Endothelial cell of umbilical vein (primary cell): Measurements from ENCODE around the gene PDE1A. TPM values are rescaled to one million over a fixed set of nuclear protein-coding genes. Genes with fewer than 3 reads are reported as not detected.
A peak's percentile ranks its signal among the peaks of the same experiment; 100 is the strongest.

Source experiments
- BruUV-seq: library from RNA; stranded (reverse); fragments of 400-500 nt; replicated peaks from 2 replicates; lab custom pipeline; 2021; lab: Mats Ljungman, UMichigan
- CTCF ChIA-PET: fragments of 300-600, 350-600 bp; sonication (Branson Sonifier 250); formaldehyde crosslinking; loops from one replicate; lab custom pipeline; 2021; ENCODE audit warnings: antibody characterized with exemption, inconsistent platforms; lab: Charles Lee
- POLR2A ChIA-PET: fragments of 300-600, 350-600 bp; sonication (Branson Sonifier 250); formaldehyde crosslinking; loops from one replicate; lab custom pipeline; 2021; ENCODE audit warnings: antibody characterized with exemption, inconsistent platforms; lab: Charles Lee
- DNase-seq: peaks from one replicate; pipeline ENCODE4 v3.0.0-alpha.2; 2011; ENCODE audit warnings: low read depth, low spot score
- FAIRE-seq: peaks from 2 replicates; lab custom pipeline; 2011; peaks lifted over from hg19 to GRCh38; lab: Jason Lieb, UNC
- H2AFZ ChIP-seq: 2 replicates; pipeline ENCODE4 v1.6.0; 2012; ENCODE audit warnings: low read depth, low read length, control low read depth, inconsistent platforms
- H3K27ac ChIP-seq: 2 replicates; pipeline ENCODE4 v1.5.1; 2011; ENCODE audit warnings: low read depth, mild to moderate bottlenecking, control low read depth, low read length, moderate library complexity; ENCODE audit not compliant: insufficient read depth
- H3K27me3 ChIP-seq, 2 experiments: 2 replicates each; pipeline versions ENCODE4 v1.6.0 to v1.6.1; 2011; ENCODE audit warnings: low read length in 2 of 2, mixed read lengths in 1 of 2; ENCODE audit not compliant: control insufficient read depth in 2 of 2, insufficient read depth in 2 of 2
- H3K36me3 ChIP-seq, 2 experiments: 2 replicates in 1 of 2; 3 replicates in 1 of 2; pipeline ENCODE4 v1.5.1; 2011; ENCODE audit warnings: low read length in 2 of 2, mild to moderate bottlenecking in 1 of 2, moderate library complexity in 1 of 2; ENCODE audit not compliant: control insufficient read depth in 2 of 2, insufficient read depth in 2 of 2; ENCODE audit errors: extremely low read depth in 1 of 2
- H3K4me1 ChIP-seq: 3 replicates; pipeline ENCODE4 v1.5.1; 2011; ENCODE audit warnings: mild to moderate bottlenecking, low read length; ENCODE audit not compliant: control insufficient read depth, insufficient read depth; ENCODE audit errors: extremely low read depth
- H3K4me2 ChIP-seq: 2 replicates; pipeline ENCODE4 v1.6.1; 2011; ENCODE audit warnings: low read length, control low read depth, mixed read lengths; ENCODE audit not compliant: insufficient read depth
- H3K4me3 ChIP-seq, 3 experiments: fragments of 200-600 bp in 1 of 3; sonication (generic), shearing (Covaris generic) in 1 of 3; replicated peaks in 1 of 3; 2 replicates each; pipeline ENCODE4 v1.5.1; 2011 to 2016; ENCODE audit warnings: control low read depth in 3 of 3, low read length in 3 of 3, mild to moderate bottlenecking in 2 of 3, inconsistent platforms in 1 of 3, low read depth in 1 of 3, moderate library complexity in 1 of 3; ENCODE audit not compliant: insufficient read depth in 1 of 3
- H3K79me2 ChIP-seq: 2 replicates; pipeline ENCODE4 v1.6.0; 2012; ENCODE audit warnings: low read length, inconsistent platforms; ENCODE audit not compliant: control insufficient read depth, insufficient read depth
- H3K9ac ChIP-seq: replicated peaks from 2 replicates; pipeline ENCODE3; 2011; ENCODE audit warnings: low read length, control low read depth; ENCODE audit not compliant: insufficient read depth; ENCODE audit errors: extremely low read depth
- H3K9me1 ChIP-seq: replicated peaks from 3 replicates; pipeline ENCODE4 v1.6.0; 2011; ENCODE audit warnings: mild to moderate bottlenecking, low read length; ENCODE audit not compliant: control insufficient read depth, insufficient read depth; ENCODE audit errors: extremely low read depth
- H3K9me3 ChIP-seq: replicated peaks from 2 replicates; pipeline ENCODE4 v1.5.1; 2012; ENCODE audit warnings: low read length, inconsistent platforms; ENCODE audit not compliant: control insufficient read depth, insufficient read depth
- H4K20me1 ChIP-seq: replicated peaks from 2 replicates; pipeline ENCODE3; 2011; ENCODE audit warnings: mild to moderate bottlenecking, low read length; ENCODE audit not compliant: control insufficient read depth, insufficient read depth; ENCODE audit errors: extremely low read depth
- CTCF ChIP-seq, 2 donors: IDR thresholded peaks; 1 replicate in 1 of 2; 2 replicates in 1 of 2; pipeline ENCODE4 v1.5.1; 2011; ENCODE audit warnings: low read length in 2 of 2, mild to moderate bottlenecking in 2 of 2, moderate library complexity in 2 of 2, control low read depth in 1 of 2, inconsistent platforms in 1 of 2, low read depth in 1 of 2; ENCODE audit not compliant: insufficient read depth in 1 of 2; ENCODE audit errors: extremely low read depth in 1 of 2
- FOS ChIP-seq: IDR thresholded peaks from 2 replicates; pipeline ENCODE4 v1.6.1; 2011; ENCODE audit warnings: mild to moderate bottlenecking, low read length, moderate library complexity, borderline replicate concordance; ENCODE audit not compliant: insufficient read depth
- GATA2 ChIP-seq: IDR thresholded peaks from 2 replicates; pipeline ENCODE4 v1.7.0; 2011; ENCODE audit warnings: low read depth, mild to moderate bottlenecking, moderate library complexity, mixed read lengths, low read length; ENCODE audit not compliant: insufficient read length, insufficient read depth
- JUN ChIP-seq: IDR thresholded peaks from 2 replicates; pipeline ENCODE4 v1.6.1; 2011; ENCODE audit warnings: borderline replicate concordance, low read depth; ENCODE audit not compliant: insufficient read length, insufficient read depth
- MAX ChIP-seq: IDR thresholded peaks from 2 replicates; pipeline ENCODE4 v1.6.1; 2011; ENCODE audit not compliant: insufficient read depth, insufficient read length
- MYC ChIP-seq: IDR thresholded peaks from one replicate; pipeline ENCODE4 v1.6.1; 2011; ENCODE audit warnings: mild to moderate bottlenecking, low read depth, low read length
- POLR2A ChIP-seq: IDR thresholded peaks from 2 replicates; pipeline ENCODE4 v1.6.1; 2012; ENCODE audit warnings: low read depth, mild to moderate bottlenecking, control low read depth, low read length
- POLR2AphosphoS5 ChIP-seq: IDR thresholded peaks from 2 replicates; pipeline ENCODE4 v1.6.1; 2012; ENCODE audit warnings: low read depth, mild to moderate bottlenecking, control low read depth, low read length, moderate library complexity; ENCODE audit not compliant: insufficient read depth
- dilution Hi-C: fragments of 300-500 bp; cut with MboI; formaldehyde crosslinking; loops from one replicate; pipeline ENCODE4 v1.15.0; 2019; ENCODE audit warnings: low sequenced_read_pairs; ENCODE audit not compliant: extremely low pct_ligation_motif_present
- intact Hi-C: fragments of 100-400 bp; cut with micrococcal nuclease; formaldehyde crosslinking; loops from one replicate; pipeline ENCODE4 v1.10.0; 2022
- polyA plus RNA-seq, 4 experiments: library from polyadenylated mRNA; depleted of rRNA in 3 of 4; stranded (reverse) in 3 of 4; unstranded in 1 of 4; fragments of >200 nt; gene quantifications; 2 replicates each; pipeline versions ENCODE4 v1.2.1 to v1.2.3, GENCODE V29; 2011 to 2012; ENCODE audit warnings: missing spikeins in 1 of 4
- total RNA-seq: library from RNA; stranded (reverse); gene quantifications from 2 replicates; pipeline ENCODE4 v1.2.3, GENCODE V29; 2021

The PDE1A gene
- total and polyA plus RNA-seq, 2 donors (not counting 3 experiments of a cell fraction or from before 2014, with no cell fraction given), result 0.43 to 0.49 TPM

- H3K9ac ChIP-seq, result no peak overlapping the region
- H3K4me3 ChIP-seq, result no peak overlapping the region
- H3K9me3 ChIP-seq, result no peaks in the 10 kb centered on the region
- no peak overlapping the region for H2AFZ ChIP-seq
- H3K27me3 ChIP-seq, result no peaks in the 10 kb centered on the region
- no peak overlapping the region for H3K27ac ChIP-seq
- H4K20me1 ChIP-seq, result no peaks in the 10 kb centered on the region
- H3K4me1 ChIP-seq, result no peaks in the 10 kb centered on the region
- dilution Hi-C loops, result no loop called here
- BruUV-seq, result no TSS peak
- ChIA-PET POLR2A (no interaction called here), CTCF (interaction anchor here (0.7 to 1.5 kb wide), 4 partner anchors 10 to 467 kb away, joined by 3 read pairs; no protein-coding TSS in a partner anchor)
- no peaks in the 10 kb centered on the region for H3K79me2 ChIP-seq
- H3K4me2 ChIP-seq, result no peak overlapping the region
- no peaks in the 10 kb centered on the region for H3K9me1 ChIP-seq
- TF ChIP-seq MAX (no peak), FOS (no peak), JUN (no peak), CTCF (IDR thresholded peaks at IDR 0.05; ENCODE audit: extremely low read depth in 1 of 2, insufficient read depth in 1 of 2, low read depth in 1 of 2, low read length in 2 of 2) (no peak), POLR2A (no peak), MYC (no peak), GATA2 (no peak), POLR2AphosphoS5 (peak; percentile 26)
- no peaks in the 10 kb centered on the region for H3K36me3 ChIP-seq
- peak; percentile 72 for FAIRE-seq
- intact Hi-C loops, result loop anchor here (2.0 kb wide), 1 partner anchor 50 kb away; no protein-coding TSS in a partner anchor
- peak; percentile 93 for DNase-seq
Measured at GRCh38 chr2:182182436-182182835, 244.4 kb downstream of the PDE1A start.
